Measurements from ENCODE around the gene EIF2B1. TPM values are rescaled to one million over a fixed set of nuclear protein-coding genes. Genes with fewer than 3 reads are reported as not detected.

EIF2B1 gene
- polyA plus RNA-seq, 1 experiment = 29.9 TPM

DNA sequence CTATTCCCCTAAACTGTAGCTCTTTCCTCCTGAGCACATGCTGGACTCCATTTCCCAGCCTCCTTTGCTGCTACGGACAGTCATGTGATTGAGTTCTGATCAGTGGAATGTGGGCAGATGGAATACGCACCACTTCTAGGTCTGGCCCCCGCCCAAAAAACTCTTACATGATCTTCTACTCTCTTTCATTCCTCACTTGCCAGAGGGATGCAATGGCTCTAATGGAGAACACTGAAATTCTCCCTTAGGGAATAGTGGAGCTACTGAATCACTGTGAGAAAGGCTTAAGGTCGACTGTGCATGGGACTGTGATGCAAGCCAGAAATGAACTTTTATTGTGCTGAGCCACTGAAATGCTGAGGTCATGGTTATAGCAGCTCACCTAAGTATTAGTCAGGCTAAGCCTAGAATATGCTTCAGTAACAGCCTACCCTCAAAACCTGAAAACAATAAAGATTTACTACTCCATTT, 62.1 kb downstream of the EIF2B1 start:
- CTCF ChIA-PET = interaction anchor here (1.4 to 2.9 kb wide), 2 partner anchors 9 to 11 kb away, joined by 4 to 12 read pairs; no protein-coding TSS in a partner anchor
- POLR2A ChIA-PET = interaction anchor here (0.6 kb wide), 1 partner anchor 13 kb away, joined by 4 read pairs; the partner anchor contains the start of gene TMED2
- Histone ChIP-seq H3K27me3 (ENCODE audit: control insufficient read depth, insufficient read depth, low read length) (no peaks in the 10 kb centered on the region), H3K4me3 (ENCODE audit: low read depth, low read length) (no peak overlapping the region), H3K36me3 (ENCODE audit: control insufficient read depth, insufficient read depth, low read length) (no peaks in the 10 kb centered on the region)
- DNase-seq (ENCODE audit: low read depth) = peak; percentile 28
- TF ChIP-seq, protein P1, sequence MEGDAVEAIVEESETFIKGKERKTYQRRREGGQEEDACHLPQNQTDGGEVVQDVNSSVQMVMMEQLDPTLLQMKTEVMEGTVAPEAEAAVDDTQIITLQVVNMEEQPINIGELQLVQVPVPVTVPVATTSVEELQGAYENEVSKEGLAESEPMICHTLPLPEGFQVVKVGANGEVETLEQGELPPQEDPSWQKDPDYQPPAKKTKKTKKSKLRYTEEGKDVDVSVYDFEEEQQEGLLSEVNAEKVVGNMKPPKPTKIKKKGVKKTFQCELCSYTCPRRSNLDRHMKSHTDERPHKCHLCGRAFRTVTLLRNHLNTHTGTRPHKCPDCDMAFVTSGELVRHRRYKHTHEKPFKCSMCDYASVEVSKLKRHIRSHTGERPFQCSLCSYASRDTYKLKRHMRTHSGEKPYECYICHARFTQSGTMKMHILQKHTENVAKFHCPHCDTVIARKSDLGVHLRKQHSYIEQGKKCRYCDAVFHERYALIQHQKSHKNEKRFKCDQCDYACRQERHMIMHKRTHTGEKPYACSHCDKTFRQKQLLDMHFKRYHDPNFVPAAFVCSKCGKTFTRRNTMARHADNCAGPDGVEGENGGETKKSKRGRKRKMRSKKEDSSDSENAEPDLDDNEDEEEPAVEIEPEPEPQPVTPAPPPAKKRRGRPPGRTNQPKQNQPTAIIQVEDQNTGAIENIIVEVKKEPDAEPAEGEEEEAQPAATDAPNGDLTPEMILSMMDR (IDR thresholded peaks at IDR 0.05; ENCODE audit: insufficient read depth, low read depth, low read length) = no peak

Small RNA genes lying within 50 kb of the gene (small RNA-seq; reads per million reads assigned to genes)
- gene SNORA9B (ENCODE audit: insufficient read length, low read depth, low replicate concordance) = not detected

Other genes with a start within 250 kb of the EIF2B1 start
- gene KMT5A, start 249.6 kb downstream of the EIF2B1 start, polyA plus RNA-seq (2011; rRNA removed) = 38.0 and 38.6 TPM in 2 replicates
- gene RILPL2, start 197.0 kb downstream of the EIF2B1 start, polyA plus RNA-seq (2011; rRNA removed) = 6.7 and 6.8 TPM in 2 replicates
- gene SNRNP35, start 175.5 kb downstream of the EIF2B1 start, polyA plus RNA-seq (2011; rRNA removed) = 7.5 and 8.1 TPM in 2 replicates
- 19.1 and 22.3 TPM in 2 replicates for gene RILPL1, start 100.0 kb downstream of the EIF2B1 start, polyA plus RNA-seq (2011; rRNA removed)
- gene TMED2, start 49.1 kb downstream of the EIF2B1 start, polyA plus RNA-seq (2011; rRNA removed) = 167 and 282 TPM in 2 replicates
- gene DDX55, start 31.6 kb downstream of the EIF2B1 start, polyA plus RNA-seq (2011; rRNA removed) = 13.0 and 13.8 TPM in 2 replicates
- 19.6 and 40.5 TPM in 2 replicates for gene GTF2H3, start 143 bp upstream of the EIF2B1 start, polyA plus RNA-seq (2011; rRNA removed)
- 5.8 and 8.1 TPM in 2 replicates for gene TCTN2, start 37.4 kb upstream of the EIF2B1 start, polyA plus RNA-seq (2011; rRNA removed)
- 21.2 and 24.2 TPM in 2 replicates for gene ATP6V0A2, start 78.7 kb upstream of the EIF2B1 start, polyA plus RNA-seq (2011; rRNA removed)
- 0.61 and 0.76 TPM in 2 replicates for gene DNAH10, start 128.6 kb upstream of the EIF2B1 start, polyA plus RNA-seq (2011; rRNA removed)

Data from BJ (cell line).